Heart left ventricle (tissue), 16 donors: ENCODE measurements around the gene ECEL1. TPM values are rescaled to one million over a fixed set of nuclear protein-coding genes. Genes with fewer than 3 reads are reported as not detected.
A peak's percentile ranks its signal among the peaks of the same experiment; 100 is the strongest.

Experiments used
- ATAC-seq, 4 donors: fragments of 200-7000 bp; cut with Tn5 transposase; one replicate each; pipeline ENCODE4 v1.9.1; 2020 to 2022; ENCODE audit warnings: moderate library complexity in 4 of 4, mild to moderate bottlenecking in 3 of 4, moderate number of reproducible peaks in 1 of 4
- DNase-seq, 5 donors: peaks; one replicate each; pipeline ENCODE4 v3.0.0-alpha.2; 2020
- H3K27ac ChIP-seq, 12 donors: fragments of 200-600 bp; sonication (generic) in 4 of 12; one replicate each; pipeline versions ENCODE4 v1.5.0 to v1.8.0; 2016 to 2022; ENCODE audit warnings: mild to moderate bottlenecking in 2 of 12
- H3K27me3 ChIP-seq, 9 donors: fragments of 200-600 bp; sonication (generic) in 2 of 9; one replicate each; pipeline versions ENCODE4 v1.5.1 to v1.8.0; 2016 to 2022; ENCODE audit warnings: mild to moderate bottlenecking in 3 of 9
- H3K36me3 ChIP-seq, 9 donors: fragments of 200-600 bp; sonication (generic) in 2 of 9; one replicate each; pipeline versions ENCODE4 v1.5.0 to v1.8.0; 2018 to 2022; ENCODE audit warnings: mild to moderate bottlenecking in 2 of 9
- H3K4me1 ChIP-seq, 12 donors: fragments of 200-600 bp; sonication (generic) in 4 of 12; one replicate each; pipeline versions ENCODE4 v1.5.0 to v1.8.0; 2016 to 2022; ENCODE audit warnings: mild to moderate bottlenecking in 3 of 12
- H3K4me3 ChIP-seq, 12 donors: fragments of 200-600 bp; sonication (generic) in 4 of 12; one replicate each; pipeline versions ENCODE4 v1.5.0 to v1.8.0; 2017 to 2022; ENCODE audit warnings: mild to moderate bottlenecking in 9 of 12, moderate library complexity in 4 of 12
- H3K9me3 ChIP-seq, 12 donors: fragments of 200-600 bp; sonication (generic) in 4 of 12; one replicate each; pipeline versions ENCODE4 v1.5.0 to v1.8.0; 2016 to 2022; ENCODE audit warnings: mild to moderate bottlenecking in 1 of 12
- POLR2A ChIP-seq, 2 donors: fragments of 450-650 bp; IDR thresholded peaks; one replicate each; pipeline ENCODE4 v1.6.1; 2017; ENCODE audit warnings: antibody characterized with exemption in 2 of 2, mild to moderate bottlenecking in 2 of 2, moderate library complexity in 2 of 2
- WGBS, 4 donors: extraction: QIAGEN DNeasy Blood & Tissue Kit in 2 of 4; methylation state at CpG; one replicate each; pipeline versions ENCODE4 v1.1.5 to v1.1.7; 2013 to 2018; 5-methylcytosine and 5-hydroxymethylcytosine counted together
- intact Hi-C, 10 donors: fragments of 100-400 bp; cut with DNase I; formaldehyde crosslinking; loops; one replicate each; pipeline versions ENCODE4 v1.11.1 to v1.14.2; 2022
- polyA plus RNA-seq, 2 donors: library from polyadenylated mRNA; stranded (reverse); fragments of 200-250 nt; gene quantifications; one replicate each; pipeline ENCODE4 v1.2.3, GENCODE V29; 2013
- total RNA-seq, 9 donors: library from RNA; depleted of rRNA in 2 of 9; stranded (reverse); fragments of >200 nt in 2 of 9; fragmentation: NEBNext Ultra II Directional in 3 of 9; extraction: Animal tissue kit (Norgen Biotek cat#: 25700) in 3 of 9; gene quantifications; one replicate each; pipeline versions ENCODE4 v1.1.0 to v1.2.4, GENCODE V29; 2016 to 2023
- TF ChIP-seq, protein P1 (sequence below), 12 donors: fragments of 200-600 bp; sonication (generic) in 4 of 12; IDR thresholded peaks; one replicate each; pipeline versions ENCODE4 v1.5.0 to v1.8.0; 2018 to 2022; ENCODE audit warnings: antibody characterized with exemption in 12 of 12, mild to moderate bottlenecking in 5 of 12
- donor health status: ischemic (EF 13 %, LVEDD 7.1; RV severe dilation, severe dysfunction).
- donor health status: healthy with polysubstance abuse.
- donor health status: DM: no; HTN: yes; CAD: no.
- donor health status: DM: no; HTN: no; CAD: no.
- donor health status: ischemic (EF 25% LVEDD 6.9; RV normal size, moderate dysfunction).
- donor health status: ischemic (EF 25% LVEDD 5.7; RV mildly dilated, moderate dysfunction).
- donor health status: healthy.
- donor health status: DM: yes; HTN: yes; CAD: no.
- donor health status: ischemic (EF 35%, LVEDD 5.7; RV mildly dilated, moderate dysfunction).
- donor health status: nonischemic (EF 11% LVEDD 7.7; RV severe dilation, severe dysfunction).
- donor health status: DM: yes; HTN: yes; CAD: no.
- donor health status: PGD.
- donor health status: ischemic (EF 29% LVEDD 5.4; RV normal size, mild dysfunction).
- donor health status: nonischemic (EF 23%, LVEDD 6.1; RV moderate dilation, normal function).

Gene ECEL1
- total and polyA plus RNA-seq, 11 donors = 0.20 to 1.4 (median 0.32) TPM; not detected in 3

DNA sequence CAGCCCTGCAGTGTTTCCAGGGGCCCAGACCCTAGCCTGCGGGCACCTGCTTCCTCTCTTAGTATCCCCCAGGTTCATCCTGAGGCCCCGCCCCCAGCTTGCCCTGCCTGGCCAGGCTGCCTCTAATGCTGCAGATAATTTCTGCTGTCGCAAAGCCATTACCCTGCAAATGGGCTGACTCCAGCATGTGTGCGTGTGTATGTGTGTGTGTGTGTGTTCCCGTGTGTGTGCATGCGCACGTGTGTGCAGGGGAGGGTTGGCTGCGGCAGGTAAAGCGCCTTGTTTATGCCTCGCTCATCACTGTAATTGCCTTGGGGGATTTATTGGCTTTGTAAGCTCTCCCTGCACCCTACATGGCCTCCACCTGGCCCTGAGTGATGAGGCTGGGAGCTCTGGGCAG is 25.0 kb upstream of the ECEL1 start:
- no peaks in the 10 kb centered on the region for H3K9me3 ChIP-seq
- H3K4me1 ChIP-seq = peaks cover 0 to 3% (median 0%) of the 10 kb centered on the region in 12 donors
- H3K27ac ChIP-seq = no peak overlapping the region
- TF ChIP-seq, protein P1, sequence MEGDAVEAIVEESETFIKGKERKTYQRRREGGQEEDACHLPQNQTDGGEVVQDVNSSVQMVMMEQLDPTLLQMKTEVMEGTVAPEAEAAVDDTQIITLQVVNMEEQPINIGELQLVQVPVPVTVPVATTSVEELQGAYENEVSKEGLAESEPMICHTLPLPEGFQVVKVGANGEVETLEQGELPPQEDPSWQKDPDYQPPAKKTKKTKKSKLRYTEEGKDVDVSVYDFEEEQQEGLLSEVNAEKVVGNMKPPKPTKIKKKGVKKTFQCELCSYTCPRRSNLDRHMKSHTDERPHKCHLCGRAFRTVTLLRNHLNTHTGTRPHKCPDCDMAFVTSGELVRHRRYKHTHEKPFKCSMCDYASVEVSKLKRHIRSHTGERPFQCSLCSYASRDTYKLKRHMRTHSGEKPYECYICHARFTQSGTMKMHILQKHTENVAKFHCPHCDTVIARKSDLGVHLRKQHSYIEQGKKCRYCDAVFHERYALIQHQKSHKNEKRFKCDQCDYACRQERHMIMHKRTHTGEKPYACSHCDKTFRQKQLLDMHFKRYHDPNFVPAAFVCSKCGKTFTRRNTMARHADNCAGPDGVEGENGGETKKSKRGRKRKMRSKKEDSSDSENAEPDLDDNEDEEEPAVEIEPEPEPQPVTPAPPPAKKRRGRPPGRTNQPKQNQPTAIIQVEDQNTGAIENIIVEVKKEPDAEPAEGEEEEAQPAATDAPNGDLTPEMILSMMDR (IDR thresholded peaks at IDR 0.05) = no peak
- TF ChIP-seq POLR2A (IDR thresholded peaks at IDR 0.05) = no peak
- no peak for ATAC-seq
- intact Hi-C loops = no loop called here
- no peak overlapping the region for H3K4me3 ChIP-seq
- H3K36me3 ChIP-seq = no peaks in the 10 kb centered on the region
- 83 to 90% (median 86%) methylated on average over 9 to 10 of the region's 10 CpGs for WGBS, 4 donors
- peaks cover 0 to 15% (median 0%) of the 10 kb centered on the region in 9 donors for H3K27me3 ChIP-seq
- no peak for DNase-seq

DNA sequence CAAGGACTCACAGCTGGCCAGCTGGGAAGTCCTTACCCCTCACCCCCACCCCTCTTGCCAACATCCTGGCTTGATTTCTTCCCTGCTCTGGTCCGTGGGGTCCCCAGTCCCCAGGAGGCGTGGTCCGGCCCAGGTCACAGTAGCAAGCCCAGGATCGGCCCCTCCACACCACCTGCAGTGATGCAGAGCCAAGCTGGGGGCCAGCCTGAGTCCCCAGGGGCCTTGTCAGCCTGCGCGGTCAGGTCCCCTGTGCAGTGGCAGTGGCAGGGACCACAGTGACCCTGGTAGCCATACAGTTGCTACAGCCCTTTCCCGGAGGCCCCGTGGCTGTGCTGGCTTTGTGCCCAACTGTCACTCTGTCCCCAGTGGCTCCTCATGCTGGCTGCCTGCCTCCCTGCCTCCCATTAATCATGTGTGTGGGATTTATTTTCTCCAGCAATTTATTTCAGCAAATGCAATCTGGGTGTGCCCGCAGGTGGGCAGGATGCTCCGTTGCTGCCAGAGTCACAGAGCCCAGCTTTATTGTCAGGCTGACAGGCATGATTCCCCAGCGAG is 23.8 kb upstream of the ECEL1 start:
- no peak overlapping the region for H3K27ac ChIP-seq
- H3K9me3 ChIP-seq = no peaks in the 10 kb centered on the region
- 42 to 58% (median 57%) methylated on average over 10 to 11 of the region's 11 CpGs for whole genome bisulfite sequencing, 4 donors
- DNase-seq = peak in 3 of 5 donors; percentile 26 to 66 (median 60)
- H3K4me1 ChIP-seq = peaks cover 0 to 3% (median 0%) of the 10 kb centered on the region in 12 donors
- H3K4me3 ChIP-seq = no peak overlapping the region
- intact Hi-C loops = no loop called here
- H3K36me3 ChIP-seq = no peaks in the 10 kb centered on the region
- peak in 3 of 4 donors; percentile 56 to 72 (median 62) for ATAC-seq
- peaks cover 0 to 15% (median 0%) of the 10 kb centered on the region in 9 donors for H3K27me3 ChIP-seq
- no peak for TF ChIP-seq POLR2A (IDR thresholded peaks at IDR 0.05)
- TF ChIP-seq, protein P1 (IDR thresholded peaks at IDR 0.05) = no peak

DNA sequence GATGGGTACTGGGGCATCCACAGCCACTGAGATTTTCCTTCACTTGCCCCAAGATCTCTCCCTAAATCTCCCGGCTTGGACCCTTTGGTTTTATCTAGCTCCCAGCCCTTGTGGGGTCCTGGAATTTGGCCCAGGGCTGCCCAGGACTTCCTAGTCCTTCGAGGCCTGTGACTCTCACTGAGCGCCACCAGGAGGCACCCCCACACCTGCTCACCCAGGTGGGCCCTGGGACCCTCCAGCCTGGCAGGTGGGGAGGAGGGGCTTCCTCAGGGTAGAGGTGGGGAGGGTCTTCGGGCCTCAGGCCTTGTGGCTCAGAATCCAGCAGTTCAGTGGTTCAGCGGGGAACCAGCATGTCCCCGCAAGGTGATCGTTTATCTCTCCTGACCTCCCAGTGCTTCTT is 20.6 kb upstream of the ECEL1 start:
- 74 to 83% (median 80%) methylated on average over 6 to 7 of the region's 7 CpGs for WGBS, 4 donors
- H3K27me3 ChIP-seq = peaks cover 0 to 28% (median 4%) of the 10 kb centered on the region in 9 donors
- ATAC-seq = no peak

GRCh38 chr2:232506709-232507108 is 19.1 kb upstream of the ECEL1 start:
- WGBS, 4 donors = 62 to 82% (median 77%) methylated on average over 3 to 4 of the region's 4 CpGs
- H3K27me3 ChIP-seq = peaks cover 0 to 38% (median 4%) of the 10 kb centered on the region in 9 donors
- intact Hi-C loops = no loop called here
- ATAC-seq (no peak), DNase-seq (no peak)
- no peak for TF ChIP-seq POLR2A (IDR thresholded peaks at IDR 0.05)
- TF ChIP-seq, protein P1 (IDR thresholded peaks at IDR 0.05) = no peak
- H3K36me3 ChIP-seq = no peaks in the 10 kb centered on the region
- H3K4me1 ChIP-seq = peaks cover 0 to 22% (median 7%) of the 10 kb centered on the region in 12 donors
- no peaks in the 10 kb centered on the region for H3K9me3 ChIP-seq
- H3K27ac ChIP-seq = no peak overlapping the region
- H3K4me3 ChIP-seq = no peak overlapping the region

More for the DNA sequence above, 20.6 kb upstream of the ECEL1 start:
- Histone ChIP-seq H3K36me3 (no peaks in the 10 kb centered on the region), H3K4me1 (peaks cover 0 to 9% (median 5%) of the 10 kb centered on the region in 12 donors), H3K27ac (no peak overlapping the region), H3K9me3 (no peaks in the 10 kb centered on the region), H3K4me3 (no peak overlapping the region)
- no peak for DNase-seq
- intact Hi-C loops = no loop called here
- TF ChIP-seq POLR2A (IDR thresholded peaks at IDR 0.05) = no peak
- TF ChIP-seq, protein P1 (IDR thresholded peaks at IDR 0.05) = no peak
